HG02884 (cell line): ENCODE results near the gene PAF1.
"Not testable (repeated sequence)": the region's sequence is repeated elsewhere in the genome, so short reads cannot be mapped to it uniquely, and the experiment has no call there.

Source experiments
- ATAC-seq: cut with Tn5 transposase; IDR thresholded peaks from one replicate; pipeline ENCODE4 v1.9.1; 2021; ENCODE audit warnings: mild to moderate bottlenecking, moderate library complexity; ENCODE audit not compliant: unreplicated experiment

The PAF1 gene

GRCh38 chr19:39384839-39385568, 5.9 kb downstream of the PAF1 start:
- no peak for ATAC-seq

DNA sequence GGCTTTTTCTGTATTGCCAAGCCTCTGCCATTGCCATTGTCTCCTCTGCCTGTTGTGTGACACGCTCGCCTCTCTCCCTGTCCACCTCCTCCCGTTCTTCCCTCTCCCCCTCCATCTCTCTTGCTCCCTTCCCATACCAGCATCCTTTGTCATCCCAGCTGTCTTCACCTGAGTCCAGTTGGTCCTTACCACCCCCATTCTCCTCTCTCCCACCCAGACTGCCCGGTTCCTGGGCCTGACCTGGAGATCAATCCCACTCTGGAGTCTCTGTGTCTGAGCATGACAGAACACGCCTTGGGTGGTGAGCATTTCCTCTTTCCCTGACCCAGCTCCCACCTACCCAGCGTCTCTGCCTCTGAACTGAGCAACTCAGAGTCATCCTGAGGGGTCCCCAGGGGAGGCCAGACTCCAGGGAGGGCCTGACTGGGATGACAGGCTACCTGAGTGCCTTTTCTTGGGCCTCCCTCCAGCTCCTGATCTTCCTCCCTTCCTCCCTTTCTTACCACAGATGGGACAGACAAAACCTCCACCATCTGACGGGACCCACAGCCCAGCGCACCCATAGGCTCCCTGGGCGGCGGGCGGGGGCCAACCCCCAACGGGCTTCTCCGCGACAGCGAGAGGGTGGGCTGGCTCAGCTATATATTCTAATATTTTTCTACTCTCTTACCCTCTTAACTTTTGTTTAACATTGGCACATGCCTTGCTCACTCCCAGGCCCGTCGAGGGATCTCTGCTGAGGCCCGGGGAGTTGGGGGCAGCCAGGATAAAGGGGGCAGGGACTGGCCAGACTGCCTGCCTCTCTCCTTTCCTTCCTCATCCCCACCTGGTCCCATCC, 7.7 kb downstream of the PAF1 start:
- no peak for ATAC-seq

DNA sequence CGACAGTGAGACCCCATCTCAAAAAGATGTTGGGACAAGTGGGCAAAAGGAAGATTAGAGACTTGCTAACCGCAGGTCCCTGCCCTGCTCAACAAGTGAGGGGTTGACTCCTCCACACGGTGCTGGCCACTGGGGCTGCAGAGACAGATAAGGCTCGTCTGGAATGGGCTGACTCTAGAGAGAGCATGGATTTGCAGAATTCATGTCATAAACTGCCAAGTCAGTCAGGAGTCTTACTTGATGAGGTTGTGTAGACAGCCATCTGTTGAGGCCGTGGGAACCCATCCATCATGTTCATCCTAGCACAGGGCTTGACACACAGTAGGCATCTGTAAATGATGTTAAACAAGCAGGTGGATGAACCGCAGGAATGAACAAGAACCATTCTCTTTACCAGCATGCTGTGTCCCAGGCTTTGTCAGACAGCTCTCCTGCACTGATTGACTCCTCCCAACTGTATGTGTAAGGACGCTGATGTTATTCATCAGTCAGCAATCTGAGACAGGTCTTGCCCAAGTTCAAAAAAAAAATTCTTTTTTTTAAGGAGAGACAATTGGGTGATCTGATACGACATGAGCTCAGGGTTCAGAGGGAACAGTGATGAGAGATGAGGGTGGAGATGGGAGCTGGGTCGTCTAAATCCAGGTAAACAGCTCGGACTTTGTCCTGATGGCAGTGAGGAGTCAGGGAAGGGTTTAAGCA, 8.8 kb downstream of the PAF1 start:
- no peak for ATAC-seq

- ATAC-seq: no peak
Measured at GRCh38 chr19:39380521-39381502, 10.1 kb downstream of the PAF1 start.

- ATAC-seq: no peak
Measured at GRCh38 chr19:39379865-39380396, 11.0 kb downstream of the PAF1 start.

DNA sequence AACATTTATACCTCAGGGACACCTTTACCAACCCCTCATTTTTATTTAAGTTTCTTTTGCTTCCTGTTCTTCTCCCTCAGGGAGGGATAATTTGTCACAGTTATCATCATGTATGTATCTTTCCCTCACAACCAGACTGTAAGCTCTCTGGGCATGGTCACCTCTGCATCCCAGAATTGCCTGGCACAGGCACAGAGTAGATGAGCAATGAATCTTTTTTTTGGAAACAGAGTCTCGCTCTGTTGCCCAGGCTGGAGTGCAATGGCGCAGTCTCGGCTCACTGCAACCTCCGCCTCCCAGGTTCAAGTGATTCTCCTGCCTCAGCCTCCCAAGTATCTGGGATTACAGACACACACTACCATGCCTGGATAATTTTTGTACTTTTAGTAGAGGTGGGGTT, 11.5 kb downstream of the PAF1 start:
- not testable (repeated sequence) for ATAC-seq

DNA sequence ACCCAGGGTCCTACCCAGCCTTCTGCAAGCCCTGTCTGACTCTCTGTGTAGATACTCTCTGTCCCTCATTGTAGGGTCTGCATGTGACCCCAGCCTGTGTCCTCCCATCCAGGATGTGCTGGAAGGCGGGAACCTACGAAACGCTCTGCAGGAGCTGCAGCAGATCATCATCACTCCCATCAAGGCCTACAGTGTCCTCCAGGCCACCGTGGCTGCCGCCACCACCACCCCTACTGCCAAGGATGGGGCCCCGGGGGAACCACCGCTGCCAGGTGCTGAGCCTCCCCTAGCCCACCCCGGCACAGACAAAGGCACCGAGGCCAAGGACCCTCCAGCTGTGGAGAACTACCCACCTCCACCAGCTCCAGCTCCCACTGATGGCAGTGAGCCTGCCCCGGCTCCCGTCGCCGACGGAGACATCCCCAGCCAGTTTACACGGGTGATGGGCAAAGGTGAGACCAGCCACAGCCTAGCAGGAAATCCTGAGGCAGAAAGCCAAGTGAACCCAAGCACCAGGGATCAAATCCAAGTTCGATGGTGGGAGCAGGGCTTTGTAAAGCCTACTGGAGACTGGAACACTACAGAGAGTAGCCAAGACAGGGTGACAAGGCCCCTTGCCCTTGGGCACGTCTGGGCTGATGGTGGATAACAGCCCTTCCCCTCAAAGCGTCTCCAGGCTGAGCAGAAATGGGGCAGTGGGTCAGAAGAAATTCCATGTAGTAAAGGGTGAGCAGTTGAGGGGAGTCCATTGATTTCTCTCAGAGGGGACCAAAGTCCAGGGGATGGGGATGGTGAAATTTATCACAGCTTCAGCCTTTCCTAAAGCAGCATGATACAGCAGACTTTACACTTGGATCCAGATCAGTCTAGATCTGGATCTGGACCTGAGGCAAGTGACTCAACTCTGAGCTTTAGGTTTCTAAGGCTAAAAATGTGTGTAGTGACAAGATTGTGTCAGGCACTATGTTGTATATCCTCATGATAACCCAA, 13.2 kb downstream of the PAF1 start:
- ATAC-seq: no peak

DNA sequence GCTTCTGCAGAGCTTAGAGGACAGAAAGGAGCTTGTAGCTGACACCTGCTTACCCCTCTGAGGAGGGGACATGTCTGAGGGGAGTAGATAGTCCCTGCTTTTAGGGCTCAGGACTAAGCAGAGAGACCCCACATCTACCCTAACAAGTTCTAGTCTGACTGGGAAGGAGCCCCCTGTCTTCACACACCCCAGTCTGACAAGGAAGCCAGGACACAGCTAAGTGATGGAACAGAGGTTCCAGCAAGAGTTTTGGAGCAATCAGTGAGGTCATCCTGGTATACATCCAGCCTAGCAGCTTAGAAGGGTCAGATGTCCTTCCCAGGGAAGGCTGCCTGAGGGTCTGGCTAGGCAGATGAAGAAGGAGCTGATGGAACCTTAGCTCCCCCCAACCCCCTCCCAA, 15.0 kb downstream of the PAF1 start:
- no peak for ATAC-seq

- ATAC-seq: no peak
Measured at GRCh38 chr19:39372941-39373340, 18.0 kb downstream of the PAF1 start.

- ATAC-seq: no peak
Measured at GRCh38 chr19:39372047-39372802, 18.7 kb downstream of the PAF1 start.

- ATAC-seq: no peak
Measured at GRCh38 chr19:39370735-39371134, 20.2 kb downstream of the PAF1 start.

- ATAC-seq: no peak
Measured at GRCh38 chr19:39369200-39369599, 21.7 kb downstream of the PAF1 start.

DNA sequence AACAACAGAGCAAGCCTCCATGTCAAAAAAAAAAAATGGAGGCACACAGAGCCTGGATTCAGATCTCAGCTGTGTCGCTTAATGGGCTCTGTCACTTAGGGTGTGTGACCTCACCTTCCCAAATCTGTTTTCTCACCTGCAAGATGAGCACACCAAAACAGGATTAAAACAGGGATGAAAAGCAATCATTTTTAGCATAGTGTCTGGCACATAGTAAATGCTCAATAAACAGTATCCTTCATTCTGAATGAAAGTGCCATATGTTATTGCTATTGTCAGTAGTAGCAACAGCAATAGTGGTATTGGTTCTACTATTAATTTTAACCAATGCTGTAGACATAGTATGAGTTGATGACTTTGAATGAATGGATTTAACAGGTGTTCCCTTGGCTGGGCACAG, 25.4 kb downstream of the PAF1 start:
- ATAC-seq: no peak

- ATAC-seq: no peak
Measured at GRCh38 chr19:39363901-39364457, 26.9 kb downstream of the PAF1 start.

DNA sequence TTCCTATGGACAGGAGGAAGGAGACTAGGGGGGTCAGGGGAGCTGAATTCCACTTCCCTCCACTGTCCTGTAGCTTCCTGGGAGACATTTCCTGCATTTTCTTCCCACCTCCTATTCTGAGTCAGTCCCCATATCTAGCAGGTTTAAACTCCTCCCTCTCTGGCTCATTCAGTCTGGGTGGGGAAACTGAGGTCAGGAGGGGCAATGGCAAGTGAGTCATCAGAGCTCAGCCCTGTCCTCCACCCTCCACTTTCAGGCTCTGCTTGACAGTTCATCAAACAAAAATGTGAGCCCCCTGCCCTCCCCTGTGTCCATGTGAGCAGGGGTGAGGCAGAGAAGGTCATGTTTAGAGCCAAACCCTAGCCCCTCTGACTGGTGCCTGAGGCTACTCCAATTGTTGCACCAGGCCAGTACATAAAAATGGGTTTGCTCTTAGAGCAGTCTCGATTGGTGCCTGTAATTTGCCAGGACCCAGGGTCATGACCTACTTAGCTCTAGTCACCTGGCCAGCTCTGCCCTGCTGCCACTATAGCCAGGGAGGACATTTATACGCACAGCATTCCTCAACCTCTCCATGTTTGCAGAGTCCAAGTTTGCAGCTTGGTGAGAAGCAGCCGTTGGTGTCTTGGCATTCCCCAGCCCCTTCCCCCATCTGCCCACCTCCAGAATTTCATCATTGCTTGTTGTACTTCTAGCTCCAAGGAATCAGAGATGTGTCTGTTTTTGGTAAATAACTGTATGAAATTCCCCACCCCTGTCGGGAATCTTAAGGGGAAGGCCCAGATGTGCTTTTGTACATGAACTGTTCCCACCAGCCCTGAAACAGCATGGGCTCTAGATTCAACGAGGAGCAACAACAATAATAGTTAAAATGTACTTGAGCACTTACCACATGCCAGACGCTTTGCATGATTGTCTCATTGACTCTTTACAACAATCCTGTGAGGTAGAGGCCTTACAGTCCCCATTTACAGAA, 27.9 kb downstream of the PAF1 start:
- ATAC-seq: no peak

DNA sequence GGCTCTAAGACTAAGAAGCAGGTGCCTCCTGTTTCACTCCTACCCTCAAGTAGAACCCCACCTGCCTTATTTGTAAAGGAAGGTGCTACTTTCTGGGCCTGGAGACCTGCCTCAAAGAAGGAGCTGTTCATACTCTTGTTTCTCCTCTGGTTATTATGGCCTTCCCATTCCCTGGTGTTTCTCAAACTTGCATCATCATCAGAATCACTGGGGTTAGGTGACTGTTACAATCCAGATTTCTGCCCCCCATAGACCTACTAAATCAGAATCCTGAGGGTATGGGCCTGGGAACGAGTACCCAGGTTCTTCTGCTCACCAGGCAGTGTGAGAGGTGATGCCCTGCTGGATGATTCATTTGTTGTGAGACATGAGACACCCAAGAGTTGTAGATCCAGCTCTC, 30.3 kb downstream of the PAF1 start:
- no peak for ATAC-seq

DNA sequence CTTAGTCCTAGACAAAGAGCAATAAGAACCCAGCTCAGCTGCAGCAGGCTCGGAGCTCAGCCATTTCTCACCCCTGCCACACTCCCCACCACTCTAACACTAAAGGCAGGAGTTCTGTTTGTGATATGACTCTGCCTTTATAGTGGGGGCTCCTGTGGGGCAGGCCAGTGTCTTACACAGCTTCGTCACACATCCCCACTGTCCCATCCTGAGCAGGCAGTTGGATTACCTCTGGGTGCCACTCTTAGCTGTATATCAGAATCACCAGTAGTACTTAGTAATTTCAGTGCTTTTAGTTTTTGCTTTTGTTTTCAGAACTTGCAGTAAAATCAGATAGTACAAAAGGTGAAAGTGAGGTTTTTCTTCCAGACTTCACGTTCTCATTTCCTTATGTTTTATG, 31.9 kb downstream of the PAF1 start:
- no peak for ATAC-seq
